Neuronal stem cell (in vitro differentiated cells): ENCODE data around the gene B4GALT6.

ENCODE experiments used
- DNase-seq: peaks from one replicate; pipeline ENCODE4 v3.0.0-alpha.2; 2013; ENCODE audit warnings: low spot score
- H2AFZ ChIP-seq: one replicate; pipeline ENCODE4 v1.6.1; 2013; ENCODE audit warnings: mild to moderate bottlenecking, low read length, inconsistent platforms
- H2AK5ac ChIP-seq: 2 replicates; pipeline ENCODE4 v1.6.1; 2013; ENCODE audit warnings: low read depth, mild to moderate bottlenecking, inconsistent platforms, low read length, moderate library complexity, mixed read lengths
- H2BK120ac ChIP-seq: 2 replicates; pipeline ENCODE4 v1.6.1; 2013; ENCODE audit warnings: low read depth, mild to moderate bottlenecking, inconsistent platforms, low read length, moderate library complexity, mixed read lengths
- H2BK12ac ChIP-seq: one replicate; pipeline ENCODE4 v1.6.1; 2013; ENCODE audit warnings: low read length, inconsistent platforms
- H2BK15ac ChIP-seq: 2 replicates; pipeline ENCODE4 v1.6.1; 2013; ENCODE audit warnings: mild to moderate bottlenecking, low read length, inconsistent platforms, mixed read lengths
- H2BK5ac ChIP-seq: one replicate; pipeline ENCODE4 v1.6.1; 2013; ENCODE audit warnings: inconsistent platforms, mild to moderate bottlenecking, low read length, moderate library complexity
- H3K14ac ChIP-seq: one replicate; pipeline ENCODE4 v1.6.1; 2013; ENCODE audit warnings: low read length, inconsistent platforms
- H3K18ac ChIP-seq: 2 replicates; pipeline ENCODE4 v1.6.1; 2013; ENCODE audit warnings: low read length, inconsistent platforms
- H3K23ac ChIP-seq: 2 replicates; pipeline ENCODE4 v1.6.1; 2013; ENCODE audit warnings: low read depth, mild to moderate bottlenecking, mixed read lengths, low read length, inconsistent platforms; ENCODE audit not compliant: poor library complexity
- H3K27ac ChIP-seq: replicated peaks from 3 replicates; pipeline ENCODE4 v1.5.1; 2013; ENCODE audit warnings: low read length, inconsistent platforms
- H3K27me3 ChIP-seq, 3 experiments: 2 replicates each; pipeline ENCODE4 v1.6.1; 2013; ENCODE audit warnings: low read length in 3 of 3, mild to moderate bottlenecking in 2 of 3, inconsistent platforms in 1 of 3, low read depth in 1 of 3, mixed read lengths in 1 of 3, moderate library complexity in 1 of 3; ENCODE audit not compliant: control insufficient read depth in 3 of 3, insufficient read depth in 3 of 3
- H3K36me3 ChIP-seq, 2 donors: replicated peaks in 1 of 2; 2 replicates each; pipeline ENCODE4 v1.6.1; 2013; ENCODE audit warnings: low read length in 2 of 2; ENCODE audit not compliant: control insufficient read depth in 2 of 2, insufficient read depth in 2 of 2
- H3K4ac ChIP-seq: 2 replicates; pipeline ENCODE4 v1.6.1; 2013; ENCODE audit warnings: inconsistent platforms, mild to moderate bottlenecking, low read length, moderate library complexity
- H3K4me1 ChIP-seq, 2 donors: 1 replicate in 1 of 2; 2 replicates in 1 of 2; pipeline ENCODE4 v1.6.1; 2013; ENCODE audit warnings: low read length in 2 of 2, low read depth in 1 of 2; ENCODE audit not compliant: control insufficient read depth in 2 of 2, insufficient read depth in 1 of 2
- H3K4me2 ChIP-seq: one replicate; pipeline ENCODE4 v1.6.1; 2013; ENCODE audit warnings: mild to moderate bottlenecking, low read length, inconsistent platforms; ENCODE audit not compliant: insufficient read depth, poor library complexity, severe bottlenecking
- H3K4me3 ChIP-seq, 2 donors: 2 replicates each; pipeline ENCODE4 v1.5.1; 2013; ENCODE audit warnings: low read length in 2 of 2, mild to moderate bottlenecking in 2 of 2, inconsistent platforms in 1 of 2, moderate library complexity in 1 of 2
- H3K79me1 ChIP-seq: one replicate; pipeline ENCODE4 v1.6.1; 2013; ENCODE audit warnings: low read depth, mild to moderate bottlenecking, inconsistent platforms, low read length, moderate library complexity
- H3K9ac ChIP-seq: one replicate; pipeline ENCODE4 v1.6.1; 2013; ENCODE audit warnings: mild to moderate bottlenecking, low read depth, low read length, inconsistent platforms; ENCODE audit not compliant: poor library complexity
- H3K9me3 ChIP-seq, 2 donors: replicated peaks in 1 of 2; 2 replicates each; pipeline versions ENCODE3 to v1.6.1; 2013; ENCODE audit warnings: low read length in 2 of 2, mild to moderate bottlenecking in 2 of 2, inconsistent platforms in 1 of 2, low read depth in 1 of 2, mixed read lengths in 1 of 2, moderate library complexity in 1 of 2; ENCODE audit not compliant: control insufficient read depth in 2 of 2, insufficient read depth in 1 of 2
- H4K8ac ChIP-seq: one replicate; pipeline ENCODE4 v1.6.1; 2013; ENCODE audit warnings: low read depth, mild to moderate bottlenecking, inconsistent platforms, low read length, moderate library complexity
- H4K91ac ChIP-seq: one replicate; pipeline ENCODE4 v1.6.1; 2013; ENCODE audit warnings: low read length, low read depth, mild to moderate bottlenecking, inconsistent platforms; ENCODE audit not compliant: poor library complexity
- WGBS, 2 donors: extraction: QIAGEN DNeasy Blood & Tissue Kit; methylation state at CpG; one replicate each; pipeline ENCODE4 v1.1.7; 2013; ENCODE audit warnings: missing lambda C conversion rate in 2 of 2, mixed read lengths in 1 of 2; ENCODE audit not compliant: insufficient read length in 2 of 2, insufficient replicate concordance in 1 of 2; ENCODE audit errors: extremely low coverage in 2 of 2; 5-methylcytosine and 5-hydroxymethylcytosine counted together

The B4GALT6 gene

GRCh38 chr18:31648966-31649429 is 35.4 kb downstream of the B4GALT6 start:
- peaks cover 0 to 2% (median 0%) of the 10 kb centered on the region in 3 experiments for H3K27me3 ChIP-seq
- H3K4me2 ChIP-seq: no peak overlapping the region
- no peak overlapping the region for H2AFZ ChIP-seq
- H3K79me1 ChIP-seq: no peaks in the 10 kb centered on the region
- no peak overlapping the region for H4K8ac ChIP-seq
- no peak overlapping the region for H3K4ac ChIP-seq
- no peak for DNase-seq
- peaks cover 2 to 5% of the 10 kb centered on the region in 2 donors for H3K4me1 ChIP-seq
- H2AK5ac ChIP-seq: no peak overlapping the region
- H2BK12ac ChIP-seq: no peak overlapping the region
- H3K27ac ChIP-seq: no peak overlapping the region
- no peak overlapping the region for H4K91ac ChIP-seq
- H3K4me3 ChIP-seq: no peak overlapping the region
- H3K18ac ChIP-seq: no peak overlapping the region
- no peak overlapping the region for H3K14ac ChIP-seq
- H3K23ac ChIP-seq: no peak overlapping the region
- no peak overlapping the region for H3K9ac ChIP-seq
- H3K9me3 ChIP-seq: no peaks in the 10 kb centered on the region
- no peak overlapping the region for H2BK15ac ChIP-seq
- peaks cover 1 to 6% of the 10 kb centered on the region in 2 donors for H3K36me3 ChIP-seq
- H2BK120ac ChIP-seq: no peak overlapping the region
- WGBS, 2 donors: no CpG with 5 or more reads among the region's 2 CpGs
- no peak overlapping the region for H2BK5ac ChIP-seq

- Histone ChIP-seq H3K4me2 (no peak overlapping the region), H2BK12ac (no peak overlapping the region), H3K79me1 (no peaks in the 10 kb centered on the region), H3K36me3 (peaks cover 1 to 3% of the 10 kb centered on the region in 2 donors), H3K4me1 (peaks cover 2 to 5% of the 10 kb centered on the region in 2 donors), H2BK5ac (no peak overlapping the region), H3K9me3 (no peaks in the 10 kb centered on the region), H3K27ac (no peak overlapping the region), H3K14ac (no peak overlapping the region), H3K23ac (no peak overlapping the region), H2BK15ac (no peak overlapping the region), H3K27me3 (peaks cover 0 to 2% (median 0%) of the 10 kb centered on the region in 3 experiments), H3K9ac (no peak overlapping the region), H2BK120ac (no peak overlapping the region), H3K18ac (no peak overlapping the region), H4K91ac (no peak overlapping the region), H4K8ac (no peak overlapping the region), H2AK5ac (no peak overlapping the region), H2AFZ (no peak overlapping the region), H3K4me3 (no peak overlapping the region), H3K4ac (no peak overlapping the region)
- no peak for DNase-seq
- no CpG with 5 or more reads among the region's 2 CpGs for WGBS, 2 donors
These were observed 35.9 kb downstream of the B4GALT6 start for GRCh38 chr18:31648458-31648857.

- Histone ChIP-seq H3K36me3 (no peaks in the 10 kb centered on the region), H2AK5ac (no peak overlapping the region), H3K4ac (no peak overlapping the region), H3K9ac (no peak overlapping the region), H2BK5ac (no peak overlapping the region), H4K8ac (no peak overlapping the region), H3K4me3 (no peak overlapping the region), H3K18ac (no peak overlapping the region), H3K4me1 (peaks cover 2 to 5% of the 10 kb centered on the region in 2 donors), H3K9me3 (no peaks in the 10 kb centered on the region), H2AFZ (no peak overlapping the region), H2BK120ac (no peak overlapping the region), H4K91ac (no peak overlapping the region), H3K27me3 (peaks cover 0 to 2% (median 0%) of the 10 kb centered on the region in 3 experiments), H3K23ac (no peak overlapping the region), H2BK15ac (no peak overlapping the region), H2BK12ac (no peak overlapping the region), H3K14ac (no peak overlapping the region), H3K27ac (no peak overlapping the region), H3K79me1 (no peaks in the 10 kb centered on the region), H3K4me2 (no peak overlapping the region)
- no CpG with 5 or more reads among the region's 4 CpGs for WGBS, 2 donors
- no peak for DNase-seq
These were observed 37.1 kb downstream of the B4GALT6 start for GRCh38 chr18:31647127-31647753.

- DNase-seq: no peak
- WGBS, 2 donors: no CpG with 5 or more reads among the region's 7 CpGs
- Histone ChIP-seq H3K4me2 (no peak overlapping the region), H3K27me3 (peaks cover 0 to 2% (median 0%) of the 10 kb centered on the region in 3 experiments), H2BK120ac (no peak overlapping the region), H4K8ac (no peak overlapping the region), H2BK15ac (no peak overlapping the region), H2AK5ac (no peak overlapping the region), H2AFZ (no peak overlapping the region), H2BK5ac (no peak overlapping the region), H3K23ac (no peak overlapping the region), H3K4me3 (no peak overlapping the region), H3K4me1 (peaks cover 2 to 5% of the 10 kb centered on the region in 2 donors), H3K14ac (no peak overlapping the region), H3K4ac (no peak overlapping the region), H3K9me3 (no peaks in the 10 kb centered on the region), H4K91ac (no peak overlapping the region), H3K27ac (no peak overlapping the region), H2BK12ac (no peak overlapping the region), H3K79me1 (no peaks in the 10 kb centered on the region), H3K36me3 (peaks cover 0 to under 1% of the 10 kb centered on the region in 2 donors), H3K18ac (no peak overlapping the region), H3K9ac (no peak overlapping the region)
These were observed 37.9 kb downstream of the B4GALT6 start for GRCh38 chr18:31646332-31647126.
